Measurements from ENCODE around the gene BEX4.
A peak's percentile ranks its signal among the peaks of the same experiment; 100 is the strongest.
"Not testable (repeated sequence)": the region's sequence is repeated elsewhere in the genome, so short reads cannot be mapped to it uniquely, and the experiment has no call there.

BEX4 gene, protein sequence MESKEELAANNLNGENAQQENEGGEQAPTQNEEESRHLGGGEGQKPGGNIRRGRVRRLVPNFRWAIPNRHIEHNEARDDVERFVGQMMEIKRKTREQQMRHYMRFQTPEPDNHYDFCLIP

DNA sequence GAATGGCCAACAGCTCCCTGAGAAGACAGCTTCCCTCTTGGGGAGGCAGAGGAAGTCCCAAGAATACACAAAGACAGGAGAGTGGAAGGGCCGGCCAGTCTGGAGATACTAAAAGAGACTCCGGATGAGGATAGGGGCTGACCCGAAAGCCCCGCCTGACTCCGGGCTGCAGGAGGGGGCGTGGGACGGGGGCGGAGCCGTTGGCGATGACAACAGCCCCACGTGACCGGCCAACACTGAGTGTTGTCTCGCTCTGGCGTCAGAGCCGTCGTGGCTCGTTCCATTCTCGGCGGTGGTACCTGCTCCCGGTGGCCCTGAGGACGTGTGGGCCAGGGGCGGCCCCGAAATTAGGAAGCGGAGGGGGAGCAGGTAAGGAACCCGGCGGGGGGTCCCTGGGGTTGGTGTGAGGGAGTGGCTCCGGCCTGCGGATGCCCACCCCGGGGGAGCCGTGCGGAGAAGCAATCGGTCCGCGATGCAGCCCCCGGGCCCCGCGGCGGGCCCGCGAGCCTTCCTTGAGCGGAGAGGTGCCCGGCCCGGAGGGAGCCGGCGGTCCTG is at the start of gene BEX4:
BEX4 (plus strand) TSS at position 239 of the 555 bp plus-strand sequence. CDS start 1,046 bp downstream, outside the sequence.
- peaks cover 12% of the 10 kb centered on the region for H3K36me3 ChIP-seq (ENCODE audit: control insufficient read depth, insufficient read depth, low read length)
- peaks cover under 1% of the 10 kb centered on the region; the same call in 1 of the 2 replicates for H3K27me3 ChIP-seq (ENCODE audit: control insufficient read depth, insufficient read depth, low read length)
- peaks cover 19% of the 10 kb centered on the region for H3K4me1 ChIP-seq (ENCODE audit: control insufficient read depth, insufficient read depth, low read length)
- H3K4me3 ChIP-seq (ENCODE audit: low read depth, low read length), result peak within 1 kb of the TSS; percentile 83
- peak within 1 kb of the TSS; percentile 90 for H3K9ac ChIP-seq (ENCODE audit: low read length)
- no peaks in the 10 kb centered on the region for H3K9me3 ChIP-seq (ENCODE audit: control insufficient read depth, insufficient read depth, low read depth, low read length)
- peak within 1 kb of the TSS; percentile 96 for H3K27ac ChIP-seq (ENCODE audit: low read depth, low read length)

DNA sequence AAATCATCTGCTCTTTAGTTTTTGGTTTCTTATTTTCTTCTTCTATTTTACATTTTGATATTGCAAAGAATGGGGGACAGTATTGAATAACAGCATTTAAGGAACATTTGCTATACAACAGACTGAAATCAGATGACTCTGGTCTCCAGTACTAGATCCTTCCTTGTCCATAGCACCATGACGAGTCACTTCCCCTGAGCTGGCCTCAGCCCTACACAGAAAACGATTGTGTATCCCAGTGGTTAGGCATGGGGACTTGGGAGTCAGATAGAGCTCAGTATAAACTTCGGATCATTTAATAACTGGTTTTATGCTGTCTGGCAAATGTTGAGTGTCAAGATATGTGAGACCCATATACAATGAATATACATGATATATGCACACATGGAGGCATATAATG is 44.7 kb upstream of the BEX4 start:
- H3K27me3 ChIP-seq (ENCODE audit: control insufficient read depth, insufficient read depth, low read length), result no peaks in the 10 kb centered on the region; the same call in 1 of the 2 replicates
- H3K36me3 ChIP-seq (ENCODE audit: control insufficient read depth, insufficient read depth, low read length), result no peaks in the 10 kb centered on the region
- H3K4me1 ChIP-seq (ENCODE audit: control insufficient read depth, insufficient read depth, low read length), result no peaks in the 10 kb centered on the region; the same call in 1 of the 2 replicates
- no peak overlapping the region for H3K4me3 ChIP-seq (ENCODE audit: low read depth, low read length)
- H3K9ac ChIP-seq (ENCODE audit: low read length), result no peak overlapping the region
- no peaks in the 10 kb centered on the region for H3K9me3 ChIP-seq (ENCODE audit: control insufficient read depth, insufficient read depth, low read depth, low read length)
- no peak overlapping the region for H3K27ac ChIP-seq (ENCODE audit: low read depth, low read length)

DNA sequence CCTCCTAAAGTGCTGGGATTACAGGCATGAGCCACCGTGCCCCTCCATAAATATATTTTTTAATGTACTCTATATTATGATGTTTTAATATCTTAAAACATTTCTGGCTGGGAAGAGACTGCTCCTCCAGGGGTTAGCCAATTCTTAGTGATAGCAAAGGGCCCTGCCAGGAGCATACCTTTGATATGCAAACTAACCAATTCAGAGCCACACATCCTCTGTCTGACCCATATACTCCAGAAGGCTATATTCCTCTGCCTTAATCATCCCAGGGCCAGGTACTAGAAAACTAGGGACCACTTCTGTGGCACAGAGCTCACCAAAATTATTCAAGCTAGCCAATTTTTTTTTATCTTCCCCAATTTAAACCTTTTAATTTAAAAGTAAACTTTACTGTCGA is 43.6 kb upstream of the BEX4 start:
- Histone ChIP-seq H3K4me3 (ENCODE audit: low read depth, low read length) (no peak overlapping the region), H3K9me3 (ENCODE audit: control insufficient read depth, insufficient read depth, low read depth, low read length) (no peaks in the 10 kb centered on the region), H3K27me3 (ENCODE audit: control insufficient read depth, insufficient read depth, low read length) (no peaks in the 10 kb centered on the region; the same call in 1 of the 2 replicates), H3K9ac (ENCODE audit: low read length) (no peak overlapping the region), H3K36me3 (ENCODE audit: control insufficient read depth, insufficient read depth, low read length) (no peaks in the 10 kb centered on the region), H3K27ac (ENCODE audit: low read depth, low read length) (no peak overlapping the region), H3K4me1 (ENCODE audit: control insufficient read depth, insufficient read depth, low read length) (no peaks in the 10 kb centered on the region; the same call in 1 of the 2 replicates)

DNA sequence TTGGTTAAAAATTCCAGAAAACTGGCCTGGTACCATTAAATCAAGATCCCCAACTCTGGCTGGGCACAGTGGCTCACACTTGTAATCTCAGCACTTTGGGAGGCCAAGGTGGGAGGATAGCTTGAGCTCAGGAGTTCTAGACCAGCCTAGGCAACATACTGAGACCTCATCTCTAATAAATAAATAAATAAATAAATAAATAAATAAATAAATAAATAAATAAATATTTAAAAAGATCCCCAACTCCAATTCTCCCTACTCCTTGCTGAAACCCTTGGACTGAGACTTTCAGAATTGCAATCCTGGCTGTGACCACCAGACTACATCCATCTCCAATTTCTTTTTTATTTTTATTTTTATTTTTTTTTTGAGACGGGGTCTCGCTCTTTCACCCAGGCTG is 39.7 kb upstream of the BEX4 start:
- not testable (repeated sequence) for H3K4me3 ChIP-seq (ENCODE audit: low read depth, low read length); H3K36me3 ChIP-seq (ENCODE audit: control insufficient read depth, insufficient read depth, low read length); H3K27ac ChIP-seq (ENCODE audit: low read depth, low read length); H3K9ac ChIP-seq (ENCODE audit: low read length); H3K4me1 ChIP-seq (ENCODE audit: control insufficient read depth, insufficient read depth, low read length); H3K9me3 ChIP-seq (ENCODE audit: control insufficient read depth, insufficient read depth, low read depth, low read length)
- H3K27me3 ChIP-seq (ENCODE audit: control insufficient read depth, insufficient read depth, low read length), result peaks cover 12% of the 10 kb centered on the region; the same call in 1 of the 2 replicates

DNA sequence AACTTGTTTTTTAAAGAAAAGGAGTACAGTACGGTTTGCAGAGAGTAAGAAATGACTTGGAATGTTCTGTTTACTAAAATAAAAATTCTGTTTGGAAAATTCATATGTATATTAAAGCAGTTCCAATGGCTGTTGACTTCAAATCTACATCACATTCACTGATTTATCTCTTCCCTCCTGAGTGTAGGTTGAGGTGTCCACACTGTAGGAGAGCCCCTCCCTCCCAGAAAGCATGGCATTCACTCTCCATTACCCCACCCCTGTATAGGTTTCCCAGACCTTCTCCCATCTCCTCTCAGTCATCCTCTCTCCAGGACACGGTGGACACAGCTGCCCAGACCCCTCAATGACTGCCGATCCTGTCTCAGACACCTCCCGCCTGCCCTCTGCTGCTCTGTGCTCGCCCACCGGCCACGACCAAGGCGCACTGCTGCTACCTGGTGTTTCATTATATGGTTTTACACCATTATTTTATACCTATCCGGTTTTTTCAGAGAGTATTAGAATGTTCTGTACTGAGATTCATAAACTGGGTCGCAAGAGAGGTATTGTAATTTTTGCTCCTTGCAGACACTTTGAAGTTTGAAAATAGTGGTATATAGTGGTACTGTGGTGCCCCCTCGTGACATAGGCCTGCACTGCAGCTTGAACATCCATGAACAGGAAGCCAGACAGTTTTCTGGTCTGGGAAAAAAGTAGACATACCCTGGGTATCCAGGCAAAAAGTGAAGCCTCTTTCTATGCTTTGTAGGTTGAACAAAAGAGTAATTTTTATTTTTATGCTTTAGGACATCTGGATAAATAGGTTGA is 38.8 kb upstream of the BEX4 start:
- no peaks in the 10 kb centered on the region; the same call in 1 of the 2 replicates for H3K4me1 ChIP-seq (ENCODE audit: control insufficient read depth, insufficient read depth, low read length)
- no peaks in the 10 kb centered on the region for H3K9me3 ChIP-seq (ENCODE audit: control insufficient read depth, insufficient read depth, low read depth, low read length)
- no peak overlapping the region for H3K9ac ChIP-seq (ENCODE audit: low read length)
- H3K27me3 ChIP-seq (ENCODE audit: control insufficient read depth, insufficient read depth, low read length), result peaks cover 21% of the 10 kb centered on the region
- no peaks in the 10 kb centered on the region for H3K36me3 ChIP-seq (ENCODE audit: control insufficient read depth, insufficient read depth, low read length)
- H3K27ac ChIP-seq (ENCODE audit: low read depth, low read length), result no peak overlapping the region
- peak overlapping the region; percentile 46 for H3K4me3 ChIP-seq (ENCODE audit: low read depth, low read length)

DNA sequence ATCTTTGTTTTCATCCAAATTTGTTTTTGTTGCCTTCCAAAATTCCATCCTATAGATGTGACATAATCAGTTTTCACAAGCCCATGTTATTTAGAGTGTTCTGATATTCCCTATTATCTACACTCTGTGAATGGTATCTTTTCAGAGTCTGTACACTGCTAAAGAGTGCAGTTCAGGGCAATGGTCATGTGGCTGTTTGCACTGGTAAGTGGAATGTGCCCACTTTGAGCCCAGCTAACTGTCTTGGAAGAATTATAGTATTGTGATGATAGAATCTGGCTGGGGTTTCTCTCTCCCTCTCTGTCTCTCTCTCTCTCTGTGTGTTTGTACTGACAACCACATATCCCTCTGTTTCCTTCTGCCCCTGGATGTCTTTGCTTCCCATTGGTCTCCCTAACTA is 37.4 kb upstream of the BEX4 start:
- Histone ChIP-seq H3K4me1 (ENCODE audit: control insufficient read depth, insufficient read depth, low read length) (no peaks in the 10 kb centered on the region), H3K36me3 (ENCODE audit: control insufficient read depth, insufficient read depth, low read length) (no peaks in the 10 kb centered on the region), H3K4me3 (ENCODE audit: low read depth, low read length) (no peak overlapping the region), H3K9ac (ENCODE audit: low read length) (no peak overlapping the region), H3K27me3 (ENCODE audit: control insufficient read depth, insufficient read depth, low read length) (peaks cover 31% of the 10 kb centered on the region), H3K9me3 (ENCODE audit: control insufficient read depth, insufficient read depth, low read depth, low read length) (no peaks in the 10 kb centered on the region), H3K27ac (ENCODE audit: low read depth, low read length) (no peak overlapping the region)

DNA sequence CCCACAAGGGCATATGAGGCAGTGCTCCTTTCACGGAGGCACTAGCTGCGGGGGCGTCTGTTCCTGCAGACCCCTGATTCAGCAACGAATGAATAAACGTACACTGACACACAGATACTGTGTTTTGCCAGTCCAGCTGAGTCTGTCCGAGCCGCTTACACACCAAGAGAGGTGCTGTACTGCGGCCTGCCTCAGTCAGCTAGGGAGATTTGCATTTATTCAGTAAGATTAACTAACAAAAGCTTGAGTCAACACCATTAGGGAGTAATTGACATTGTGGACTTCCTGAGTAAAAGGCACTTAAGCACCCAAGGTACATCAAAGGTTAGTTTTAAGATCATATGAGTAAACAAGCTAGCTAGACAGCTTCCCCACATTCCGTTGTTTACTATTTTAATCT is 31.0 kb upstream of the BEX4 start:
- peaks cover 16% of the 10 kb centered on the region for H3K4me1 ChIP-seq (ENCODE audit: control insufficient read depth, insufficient read depth, low read length)
- H3K27ac ChIP-seq (ENCODE audit: low read depth, low read length), result no peak overlapping the region
- H3K9ac ChIP-seq (ENCODE audit: low read length), result peak overlapping the region; percentile 28
- H3K4me3 ChIP-seq (ENCODE audit: low read depth, low read length), result peak overlapping the region; percentile 35
- H3K9me3 ChIP-seq (ENCODE audit: control insufficient read depth, insufficient read depth, low read depth, low read length), result no peaks in the 10 kb centered on the region
- H3K27me3 ChIP-seq (ENCODE audit: control insufficient read depth, insufficient read depth, low read length), result peaks cover 90% of the 10 kb centered on the region
- H3K36me3 ChIP-seq (ENCODE audit: control insufficient read depth, insufficient read depth, low read length), result no peaks in the 10 kb centered on the region

DNA sequence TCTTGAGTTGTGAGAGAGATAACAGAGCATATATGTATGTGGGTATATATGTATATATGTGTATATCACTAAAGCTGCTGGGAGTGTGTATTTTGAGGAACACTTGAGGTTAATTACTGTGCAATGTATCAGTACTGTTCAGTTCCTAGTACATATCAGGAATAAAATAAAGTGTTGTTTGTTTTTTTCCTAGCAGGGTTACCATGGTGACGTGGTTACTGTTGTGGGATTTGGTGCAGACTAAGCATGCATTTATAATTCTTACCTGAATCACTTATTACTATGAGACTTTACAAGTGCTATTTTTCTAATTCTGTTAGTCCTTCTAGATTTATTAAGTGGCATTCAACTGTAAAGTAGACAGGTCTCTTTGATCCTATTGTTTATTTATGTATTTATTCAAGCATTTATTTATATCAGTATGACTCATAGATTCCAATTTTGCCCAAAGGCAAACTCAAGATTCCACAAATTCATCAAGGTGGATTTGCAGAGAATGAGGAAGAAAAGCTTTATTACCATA is 26.9 kb upstream of the BEX4 start:
- no peak overlapping the region for H3K9ac ChIP-seq (ENCODE audit: low read length)
- H3K4me1 ChIP-seq (ENCODE audit: control insufficient read depth, insufficient read depth, low read length), result peaks cover 16% of the 10 kb centered on the region
- no peak overlapping the region for H3K27ac ChIP-seq (ENCODE audit: low read depth, low read length)
- no peak overlapping the region for H3K4me3 ChIP-seq (ENCODE audit: low read depth, low read length)
- H3K27me3 ChIP-seq (ENCODE audit: control insufficient read depth, insufficient read depth, low read length), result peaks cover 65% of the 10 kb centered on the region
- no peaks in the 10 kb centered on the region for H3K9me3 ChIP-seq (ENCODE audit: control insufficient read depth, insufficient read depth, low read depth, low read length)
- no peaks in the 10 kb centered on the region for H3K36me3 ChIP-seq (ENCODE audit: control insufficient read depth, insufficient read depth, low read length)

DNA sequence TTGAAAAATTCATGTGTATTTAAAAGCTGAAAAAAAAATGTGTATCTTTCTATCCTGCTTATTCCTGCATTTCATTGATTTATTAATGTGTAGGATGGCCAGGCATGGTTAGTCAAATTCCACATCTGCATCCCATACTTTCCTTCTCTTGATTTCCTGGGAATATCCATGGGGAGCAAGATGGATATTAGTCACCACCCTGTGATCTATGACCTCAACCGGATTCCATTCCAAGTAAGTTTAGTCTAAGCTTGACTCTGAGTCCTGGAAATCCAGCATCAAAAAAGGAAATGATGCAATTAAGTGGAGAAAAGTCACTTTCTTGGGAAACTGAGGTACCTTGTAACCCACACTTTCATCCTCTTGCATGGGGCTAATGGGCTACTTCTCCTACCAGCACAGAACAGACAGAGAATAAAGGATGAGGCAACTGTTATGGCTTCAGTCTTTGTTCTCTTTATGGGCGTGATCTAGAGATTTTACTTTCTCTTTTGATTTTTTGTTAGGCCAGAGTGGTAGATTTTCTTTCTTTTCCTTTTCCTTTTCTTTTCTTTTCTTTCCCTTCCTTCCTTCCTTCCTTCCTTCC is 17.1 kb upstream of the BEX4 start:
- Histone ChIP-seq H3K4me1 (ENCODE audit: control insufficient read depth, insufficient read depth, low read length) (peaks cover 3% of the 10 kb centered on the region; the same call in 1 of the 2 replicates), H3K4me3 (ENCODE audit: low read depth, low read length) (no peak overlapping the region), H3K27me3 (ENCODE audit: control insufficient read depth, insufficient read depth, low read length) (peaks cover 3% of the 10 kb centered on the region; the same call in 1 of the 2 replicates), H3K9me3 (ENCODE audit: control insufficient read depth, insufficient read depth, low read depth, low read length) (no peaks in the 10 kb centered on the region), H3K36me3 (ENCODE audit: control insufficient read depth, insufficient read depth, low read length) (no peaks in the 10 kb centered on the region), H3K9ac (ENCODE audit: low read length) (no peak overlapping the region), H3K27ac (ENCODE audit: low read depth, low read length) (no peak overlapping the region)

DNA sequence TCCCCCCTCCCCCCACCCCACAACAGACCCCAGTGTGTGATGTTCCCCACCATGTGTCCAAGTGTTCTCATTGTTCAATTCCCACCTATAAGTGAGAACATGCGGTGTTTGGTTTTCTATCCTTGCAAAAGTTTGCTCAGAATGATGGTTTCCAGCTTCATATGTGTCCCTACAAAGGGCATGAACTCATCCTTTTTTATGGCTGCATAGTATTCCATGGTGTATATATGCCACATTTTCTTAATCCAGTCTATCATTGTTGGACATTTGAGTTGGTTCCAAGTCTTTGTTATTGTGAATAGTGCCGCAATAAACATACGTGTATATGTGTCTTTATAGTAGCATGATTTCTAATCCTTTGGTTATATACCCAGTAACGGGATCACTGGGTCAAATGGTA is 16.2 kb upstream of the BEX4 start:
- H3K36me3 ChIP-seq (ENCODE audit: control insufficient read depth, insufficient read depth, low read length); H3K27ac ChIP-seq (ENCODE audit: low read depth, low read length); H3K9ac ChIP-seq (ENCODE audit: low read length); H3K4me1 ChIP-seq (ENCODE audit: control insufficient read depth, insufficient read depth, low read length); H3K9me3 ChIP-seq (ENCODE audit: control insufficient read depth, insufficient read depth, low read depth, low read length); H3K27me3 ChIP-seq (ENCODE audit: control insufficient read depth, insufficient read depth, low read length); H3K4me3 ChIP-seq (ENCODE audit: low read depth, low read length): not testable (repeated sequence)

Data from HUES6 (cell line).